Measurements from ENCODE around the gene SEMA6A. TPM values are rescaled to one million over a fixed set of nuclear protein-coding genes. Genes with fewer than 3 reads are reported as not detected.

Gene SEMA6A
- polyA plus RNA-seq, 3 donors: 4.2 to 6.0 (median 5.8) TPM

- WGBS, 3 donors: 96 to 98% (median 97%) methylated on average over 4 of the region's 4 CpGs
- H3K27ac ChIP-seq (ENCODE audit: low read depth, low read length): no peak overlapping the region
Measured at GRCh38 chr5:116484645-116485044, 90.0 kb downstream of the SEMA6A start.

GRCh38 chr5:116482394-116482793 is 92.2 kb downstream of the SEMA6A start:
- no peak overlapping the region for H3K27ac ChIP-seq (ENCODE audit: low read depth, low read length)
- WGBS, 3 donors: 88 to 92% (median 89%) methylated on average over 1 of the region's 1 CpG

- H3K27ac ChIP-seq (ENCODE audit: low read depth, low read length): no peak overlapping the region
- WGBS, 3 donors: 93 to 94% (median 93%) methylated on average over 5 of the region's 5 CpGs
Measured at GRCh38 chr5:116480894-116481510, 93.6 kb downstream of the SEMA6A start.

GRCh38 chr5:116479776-116480675 is 94.6 kb downstream of the SEMA6A start:
- 78 to 84% (median 82%) methylated on average over 7 of the region's 7 CpGs for WGBS, 3 donors

GRCh38 chr5:116478491-116478890 is 96.1 kb downstream of the SEMA6A start:
- WGBS, 3 donors: 42 to 86% (median 59%) methylated on average over 2 of the region's 2 CpGs
- no peak overlapping the region for H3K27ac ChIP-seq (ENCODE audit: low read depth, low read length)

More at GRCh38 chr5:116479776-116480675, 94.6 kb downstream of the SEMA6A start:
- no peak overlapping the region for H3K27ac ChIP-seq (ENCODE audit: low read depth, low read length)

- WGBS, 3 donors: 89 to 93% (median 89%) methylated on average over 4 of the region's 4 CpGs
- no peak overlapping the region for H3K27ac ChIP-seq (ENCODE audit: low read depth, low read length)
Measured at GRCh38 chr5:116476897-116477537, 97.6 kb downstream of the SEMA6A start.

- H3K27ac ChIP-seq (ENCODE audit: low read depth, low read length): no peak overlapping the region
- 83 to 98% (median 91%) methylated on average over 5 of the region's 5 CpGs for WGBS, 3 donors
Measured at GRCh38 chr5:116475338-116475737, 99.3 kb downstream of the SEMA6A start.

- no peak overlapping the region for H3K27ac ChIP-seq (ENCODE audit: low read depth, low read length)
- WGBS, 3 donors: 83 to 91% (median 90%) methylated on average over 5 of the region's 5 CpGs
Measured at GRCh38 chr5:116473706-116474105, 100.9 kb downstream of the SEMA6A start.

- 92 to 96% (median 94%) methylated on average over 3 of the region's 3 CpGs for WGBS, 3 donors
- no peak overlapping the region for H3K27ac ChIP-seq (ENCODE audit: low read depth, low read length)
Measured at GRCh38 chr5:116472274-116472673, 102.3 kb downstream of the SEMA6A start.

GRCh38 chr5:116469631-116470030 is 105.0 kb downstream of the SEMA6A start:
- no peak overlapping the region for H3K27ac ChIP-seq (ENCODE audit: low read depth, low read length)
- WGBS, 3 donors: 61 to 64% (median 64%) methylated on average over 3 of the region's 3 CpGs

GRCh38 chr5:116468583-116468982 is 106.0 kb downstream of the SEMA6A start:
- 93 to 96% (median 95%) methylated on average over 2 of the region's 2 CpGs for WGBS, 3 donors
- no peak overlapping the region for H3K27ac ChIP-seq (ENCODE audit: low read depth, low read length)

GRCh38 chr5:116467465-116467843 is 107.2 kb downstream of the SEMA6A start:
- H3K27ac ChIP-seq (ENCODE audit: low read depth, low read length): no peak overlapping the region
- 92 to 95% (median 95%) methylated on average over 5 of the region's 5 CpGs for WGBS, 3 donors

GRCh38 chr5:116466727-116467464 is 107.7 kb downstream of the SEMA6A start:
- no peak overlapping the region for H3K27ac ChIP-seq (ENCODE audit: low read depth, low read length)
- WGBS, 3 donors: 84 to 90% (median 86%) methylated on average over 7 of the region's 7 CpGs

- H3K27ac ChIP-seq (ENCODE audit: low read depth, low read length): no peak overlapping the region
Measured at GRCh38 chr5:116465411-116465810, 109.2 kb downstream of the SEMA6A start.

GRCh38 chr5:116464144-116464708 is 110.4 kb downstream of the SEMA6A start:
- H3K27ac ChIP-seq (ENCODE audit: low read depth, low read length): no peak overlapping the region
- 86 to 88% (median 87%) methylated on average over 7 of the region's 7 CpGs for WGBS, 3 donors

More at GRCh38 chr5:116465411-116465810, 109.2 kb downstream of the SEMA6A start:
- WGBS, 3 donors: 89 to 94% (median 92%) methylated on average over 3 of the region's 3 CpGs

- H3K27ac ChIP-seq (ENCODE audit: low read depth, low read length): no peak overlapping the region
- 87 to 100% (median 88%) methylated on average over 1 of the region's 1 CpG for WGBS, 3 donors
Measured at GRCh38 chr5:116462500-116462899, 112.1 kb downstream of the SEMA6A start.

- WGBS, 3 donors: 34 to 64% (median 36%) methylated on average over 2 of the region's 2 CpGs
Measured at GRCh38 chr5:116459301-116459700, 115.3 kb downstream of the SEMA6A start.

GRCh38 chr5:116457062-116457461 is 117.6 kb downstream of the SEMA6A start:
- 96 to 99% (median 98%) methylated on average over 4 of the region's 4 CpGs for WGBS, 3 donors
- H3K27ac ChIP-seq (ENCODE audit: low read depth, low read length): no peak overlapping the region

More at GRCh38 chr5:116459301-116459700, 115.3 kb downstream of the SEMA6A start:
- H3K27ac ChIP-seq (ENCODE audit: low read depth, low read length): no peak overlapping the region
